Loucy (cell line): ENCODE results near the gene FCHO1.
A peak's percentile ranks its signal among the peaks of the same experiment; 100 is the strongest.

Experiments used
- H2AFZ ChIP-seq: fragments of 200-600 bp; sonication (generic); 2 replicates; pipeline ENCODE4 v1.6.0; 2016; ENCODE audit warnings: antibody characterized with exemption, mild to moderate bottlenecking, low read length, moderate library complexity
- H3F3A ChIP-seq: fragments of 200-600 bp; 2 replicates; pipeline ENCODE4 v1.6.0; 2016; ENCODE audit warnings: antibody characterized with exemption, low read depth, mild to moderate bottlenecking
- H3K27me3 ChIP-seq: fragments of 200-600 bp; sonication (generic); 2 replicates; pipeline ENCODE4 v1.6.1; 2014; ENCODE audit warnings: low read length, mild to moderate bottlenecking; ENCODE audit not compliant: insufficient read depth, poor library complexity, severe bottlenecking
- H3K36me3 ChIP-seq: fragments of 200-600 bp; sonication (generic); 2 replicates; pipeline ENCODE4 v1.6.1; 2016; ENCODE audit warnings: low read length; ENCODE audit not compliant: insufficient read depth
- H3K4me1 ChIP-seq: fragments of 200-600 bp; sonication (generic); 2 replicates; pipeline ENCODE4 v1.5.1; 2014; ENCODE audit warnings: low read length, mild to moderate bottlenecking; ENCODE audit not compliant: insufficient read depth, poor library complexity, severe bottlenecking
- H3K4me2 ChIP-seq: fragments of 200-600 bp; sonication (generic); 2 replicates; pipeline ENCODE4 v1.6.0; 2014; ENCODE audit warnings: antibody characterized with exemption, low read length, low read depth, mild to moderate bottlenecking; ENCODE audit not compliant: poor library complexity, severe bottlenecking
- H3K4me3 ChIP-seq: fragments of 200-600 bp; sonication (generic); 2 replicates; pipeline ENCODE4 v1.5.1; 2014; ENCODE audit warnings: low read length, mild to moderate bottlenecking, mixed read lengths; ENCODE audit not compliant: poor library complexity, severe bottlenecking
- H3K79me2 ChIP-seq: fragments of 200-600 bp; sonication (generic); 2 replicates; pipeline ENCODE4 v1.6.1; 2014; ENCODE audit warnings: low read length; ENCODE audit not compliant: insufficient read depth
- H3K9ac ChIP-seq: fragments of 200-600 bp; sonication (generic); 2 replicates; pipeline ENCODE4 v1.6.0; 2014; ENCODE audit warnings: mild to moderate bottlenecking, low read depth, low read length, moderate library complexity; ENCODE audit not compliant: poor library complexity, severe bottlenecking
- H3K9me2 ChIP-seq: fragments of 200-600 bp; sonication (generic); replicated peaks from 2 replicates; pipeline ENCODE4 v1.6.1; 2016; ENCODE audit warnings: low read depth, low read length, mixed read lengths
- H3K9me3 ChIP-seq: fragments of 200-600 bp; sonication (generic); 2 replicates; pipeline ENCODE4 v1.6.1; 2014; ENCODE audit warnings: mild to moderate bottlenecking, antibody characterized with exemption, low read length, low read depth; ENCODE audit not compliant: insufficient read depth
- H4K20me1 ChIP-seq: fragments of 200-600 bp; sonication (generic); 2 replicates; pipeline ENCODE4 v1.6.0; 2014; ENCODE audit warnings: antibody characterized with exemption, low read length, mild to moderate bottlenecking; ENCODE audit not compliant: insufficient read depth, poor library complexity, severe bottlenecking
- CTCF ChIP-seq: fragments of 200-600 bp; sonication (generic); conservative IDR thresholded peaks from 2 replicates; pipeline ENCODE4 v1.5.1; 2014; ENCODE audit warnings: mild to moderate bottlenecking, antibody characterized with exemption, low read length
- EZH2phosphoT487 ChIP-seq: fragments of 200-600 bp; IDR thresholded peaks from 2 replicates; pipeline ENCODE4 v1.6.1; 2018; ENCODE audit warnings: antibody characterized with exemption, mild to moderate bottlenecking, moderate library complexity, borderline replicate concordance

The FCHO1 gene

DNA sequence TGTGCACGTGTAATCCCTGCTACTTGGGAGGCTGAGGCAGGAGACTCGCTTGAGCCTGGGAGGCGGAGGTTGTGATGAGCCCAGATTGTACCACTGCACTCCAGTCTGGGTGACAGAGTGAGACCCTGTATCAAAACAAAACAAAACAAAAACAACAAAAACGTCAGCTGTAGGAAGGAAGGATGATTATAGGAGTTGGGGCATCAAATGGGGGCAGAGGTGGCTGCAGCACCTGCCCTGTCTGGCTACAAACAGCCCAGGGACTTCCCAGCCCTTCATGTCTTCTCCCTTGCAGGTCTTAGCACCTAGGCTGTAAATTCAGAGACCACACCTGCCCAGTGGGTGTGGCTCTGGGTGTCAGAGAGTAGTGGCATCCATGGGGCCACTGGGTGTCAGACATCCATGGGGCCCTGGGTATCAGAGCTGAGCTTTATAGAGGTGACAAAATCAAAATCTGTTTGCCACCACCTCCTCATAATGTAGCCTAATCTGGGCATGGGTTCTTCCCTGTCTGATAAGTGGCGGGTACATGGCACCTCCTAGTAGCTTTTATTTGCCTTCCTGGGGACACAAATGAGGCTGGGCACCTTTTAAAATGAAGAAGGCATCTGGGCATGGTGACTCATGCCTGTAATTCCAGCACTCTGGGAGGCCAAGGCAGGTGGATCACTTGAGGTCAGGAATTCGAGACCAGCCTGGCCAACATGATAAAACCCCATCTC is 38.9 kb downstream of the FCHO1 start:
- H3K9ac ChIP-seq: peak overlapping the region; percentile 69
- H3K4me1 ChIP-seq: peaks cover 32% of the 10 kb centered on the region
- no peaks in the 10 kb centered on the region for H3K9me2 ChIP-seq
- H3K79me2 ChIP-seq: no peaks in the 10 kb centered on the region
- TF ChIP-seq CTCF: no peak
- TF ChIP-seq EZH2phosphoT487: no peak
- no peaks in the 10 kb centered on the region for H3K27me3 ChIP-seq
- H3K9me3 ChIP-seq: no peaks in the 10 kb centered on the region
- no peak overlapping the region for H3K4me3 ChIP-seq
- no peaks in the 10 kb centered on the region for H3K36me3 ChIP-seq
- H3K4me2 ChIP-seq: peak overlapping the region; percentile 59
- peaks cover 13% of the 10 kb centered on the region for H3F3A ChIP-seq
- H2AFZ ChIP-seq: no peak overlapping the region
- no peaks in the 10 kb centered on the region for H4K20me1 ChIP-seq

DNA sequence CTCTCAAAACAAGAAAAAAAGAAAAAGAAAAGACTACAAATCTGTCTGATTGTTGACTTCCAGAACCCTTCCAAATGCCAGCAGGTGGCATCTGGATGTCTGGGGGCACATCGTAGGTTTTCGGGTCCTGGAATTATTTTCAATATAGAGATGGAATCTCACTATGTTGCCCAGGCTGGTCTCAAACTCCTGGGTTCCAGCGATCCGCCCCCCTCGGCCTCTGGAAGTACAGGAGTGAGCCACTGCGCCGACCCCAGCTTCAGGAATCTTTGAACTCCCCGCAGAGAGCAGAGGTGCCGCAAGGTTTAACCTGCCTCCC is 43.1 kb downstream of the FCHO1 start:
- no peak overlapping the region for H3K4me2 ChIP-seq
- no peaks in the 10 kb centered on the region for H3K36me3 ChIP-seq
- no peak overlapping the region for H2AFZ ChIP-seq
- H3K9me3 ChIP-seq: no peaks in the 10 kb centered on the region
- H3K4me1 ChIP-seq: peaks cover 40% of the 10 kb centered on the region
- no peak overlapping the region for H3K4me3 ChIP-seq
- H3K9ac ChIP-seq: no peak overlapping the region
- TF ChIP-seq EZH2phosphoT487: no peak
- no peaks in the 10 kb centered on the region for H3K9me2 ChIP-seq
- H3K79me2 ChIP-seq: no peaks in the 10 kb centered on the region
- H3F3A ChIP-seq: peaks cover 13% of the 10 kb centered on the region
- no peaks in the 10 kb centered on the region for H4K20me1 ChIP-seq
- H3K27me3 ChIP-seq: no peaks in the 10 kb centered on the region

DNA sequence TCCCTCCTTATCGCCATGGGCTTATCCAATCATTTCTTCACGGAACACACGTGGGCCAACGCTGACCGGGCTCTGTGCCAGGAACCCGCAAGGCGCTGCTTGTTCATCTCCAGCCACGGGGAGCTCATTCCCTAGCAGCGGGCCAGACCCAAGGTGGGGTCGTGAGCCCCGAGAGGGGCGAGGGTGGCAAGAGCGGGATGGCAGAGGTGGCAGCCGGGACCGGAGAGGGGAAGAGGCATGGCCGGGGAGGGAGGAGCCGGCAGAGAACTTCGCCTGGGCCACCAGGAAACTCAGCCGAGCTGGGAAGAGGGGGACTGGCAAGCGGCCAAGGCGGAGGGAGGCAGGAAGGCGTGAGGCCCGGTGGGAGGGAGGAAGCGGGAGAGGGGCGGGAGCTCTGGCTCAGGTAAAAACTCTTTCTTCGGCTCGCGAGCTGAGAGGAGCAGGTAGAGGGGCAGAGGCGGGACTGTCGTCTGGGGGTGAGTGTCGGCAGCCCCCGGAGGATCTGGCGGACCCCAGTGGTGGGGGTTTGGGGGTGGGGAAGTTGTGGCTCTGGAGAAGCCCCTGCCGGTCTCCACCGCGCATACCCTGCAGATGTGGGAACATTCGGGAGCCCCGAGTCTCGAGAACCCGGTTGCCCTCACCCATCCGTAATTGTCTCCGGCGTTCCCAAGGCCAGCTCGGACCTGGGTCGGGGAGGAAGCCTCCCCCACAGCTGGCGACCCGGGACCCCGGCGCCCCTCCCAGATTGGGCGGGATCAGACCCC is 43.6 kb downstream of the FCHO1 start, which contains the start of gene B3GNT3:
Gene B3GNT3, plus strand, starts transcription at position 408 of the 764 bp plus-strand sequence. CDS start 12,670 bp downstream, outside the sequence.
- no peak within 1 kb of the TSS for H3K4me2 ChIP-seq
- no peaks in the 10 kb centered on the region for H3K79me2 ChIP-seq
- no peak within 1 kb of the TSS for H3K4me3 ChIP-seq
- no peaks in the 10 kb centered on the region for H3K9me2 ChIP-seq
- no peaks in the 10 kb centered on the region for H3K9me3 ChIP-seq
- TF ChIP-seq EZH2phosphoT487 (no peak), CTCF (no peak)
- H3K36me3 ChIP-seq: no peaks in the 10 kb centered on the region
- H4K20me1 ChIP-seq: no peaks in the 10 kb centered on the region
- H3K4me1 ChIP-seq: peaks cover 39% of the 10 kb centered on the region
- H3K9ac ChIP-seq: no peak within 1 kb of the TSS
- H2AFZ ChIP-seq: no peak within 1 kb of the TSS
- H3F3A ChIP-seq: peaks cover 13% of the 10 kb centered on the region
- H3K27me3 ChIP-seq: no peaks in the 10 kb centered on the region
